ENCODE measurements around the gene NFKB1. TPM values are rescaled to one million over a fixed set of nuclear protein-coding genes. Genes with fewer than 3 reads are reported as not detected.

NFKB1 gene
- total and polyA plus RNA-seq, 8 donors: 9.6 to 36.5 (median 21.2) TPM

- no peaks in the 10 kb centered on the region for H3K27me3 ChIP-seq
- 83 to 96% (median 91%) methylated on average over 4 of the region's 4 CpGs for WGBS, 5 donors
- intact Hi-C loops (cut with DNase I; ENCODE audit: low total_unique reads): loop anchor here (10.0 kb wide), 2 partner anchors 170 to 380 kb away; no protein-coding TSS in a partner anchor
Observed at GRCh38 chr4:102624505-102624904, 123.3 kb downstream of the NFKB1 start.

DNA sequence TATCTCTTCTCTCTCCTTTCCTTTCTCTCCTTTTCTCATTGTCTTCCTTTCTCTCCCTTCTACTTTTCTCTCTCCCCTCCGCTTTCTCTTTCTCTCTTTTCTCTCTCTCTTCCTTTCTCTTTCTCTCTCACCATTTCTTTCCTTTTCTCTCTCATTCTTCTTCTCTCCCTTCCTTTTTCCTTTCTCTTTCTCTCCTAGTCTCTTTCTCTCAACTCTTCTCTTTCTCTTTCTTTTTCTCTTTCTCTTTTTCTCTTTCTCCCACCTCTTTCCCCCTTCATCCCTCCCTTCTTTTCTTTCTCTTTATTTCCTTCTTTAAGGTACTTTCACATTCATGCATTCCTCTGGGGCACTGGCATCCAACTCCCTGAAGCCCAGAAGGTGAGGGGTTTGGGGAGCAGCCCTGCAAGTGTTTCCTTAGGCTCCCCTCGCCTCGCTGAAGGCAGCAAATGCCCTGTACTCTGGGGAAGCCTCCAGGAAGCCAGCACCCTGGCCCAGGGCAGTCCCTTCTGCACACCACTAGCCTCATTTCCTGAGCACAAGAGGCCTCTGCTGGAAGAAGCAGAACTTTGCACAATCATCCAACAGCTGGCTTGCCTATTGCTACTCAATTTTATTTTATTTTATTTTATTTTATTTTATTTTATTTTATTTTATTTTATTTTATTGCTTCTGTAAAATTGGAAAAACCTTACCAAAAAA is 124.2 kb downstream of the NFKB1 start:
- DNase-seq: peak; percentile 54 to 60
- Histone ChIP-seq H3K36me3 (no peaks in the 10 kb centered on the region), H3K4me3 (no peak overlapping the region), H3K27me3 (no peaks in the 10 kb centered on the region), H3K4me1 (peaks cover 7 to 32% (median 10%) of the 10 kb centered on the region in 4 donors), H3K27ac (no peak overlapping the region), H3K9me3 (no peaks in the 10 kb centered on the region)
- intact Hi-C loops (cut with DNase I; ENCODE audit: low total_unique reads): loop anchor here (10.0 kb wide), 2 partner anchors 171 to 379 kb away; no protein-coding TSS in a partner anchor
- 44 to 66% (median 56%) methylated on average over 3 of the region's 3 CpGs for WGBS, 5 donors
- TF ChIP-seq, protein P1, sequence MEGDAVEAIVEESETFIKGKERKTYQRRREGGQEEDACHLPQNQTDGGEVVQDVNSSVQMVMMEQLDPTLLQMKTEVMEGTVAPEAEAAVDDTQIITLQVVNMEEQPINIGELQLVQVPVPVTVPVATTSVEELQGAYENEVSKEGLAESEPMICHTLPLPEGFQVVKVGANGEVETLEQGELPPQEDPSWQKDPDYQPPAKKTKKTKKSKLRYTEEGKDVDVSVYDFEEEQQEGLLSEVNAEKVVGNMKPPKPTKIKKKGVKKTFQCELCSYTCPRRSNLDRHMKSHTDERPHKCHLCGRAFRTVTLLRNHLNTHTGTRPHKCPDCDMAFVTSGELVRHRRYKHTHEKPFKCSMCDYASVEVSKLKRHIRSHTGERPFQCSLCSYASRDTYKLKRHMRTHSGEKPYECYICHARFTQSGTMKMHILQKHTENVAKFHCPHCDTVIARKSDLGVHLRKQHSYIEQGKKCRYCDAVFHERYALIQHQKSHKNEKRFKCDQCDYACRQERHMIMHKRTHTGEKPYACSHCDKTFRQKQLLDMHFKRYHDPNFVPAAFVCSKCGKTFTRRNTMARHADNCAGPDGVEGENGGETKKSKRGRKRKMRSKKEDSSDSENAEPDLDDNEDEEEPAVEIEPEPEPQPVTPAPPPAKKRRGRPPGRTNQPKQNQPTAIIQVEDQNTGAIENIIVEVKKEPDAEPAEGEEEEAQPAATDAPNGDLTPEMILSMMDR (IDR thresholded peaks at IDR 0.05): peak in 2 of 7 experiments; percentile 27 to 44
- no peak for TF ChIP-seq EP300 (IDR thresholded peaks at IDR 0.05)

More at GRCh38 chr4:102624505-102624904, 123.3 kb downstream of the NFKB1 start:
- H3K27ac ChIP-seq: no peak overlapping the region
- no peak overlapping the region for H3K4me3 ChIP-seq
- DNase-seq: no peak
- H3K9me3 ChIP-seq: no peaks in the 10 kb centered on the region
- peaks cover 8 to 39% (median 13%) of the 10 kb centered on the region in 4 donors for H3K4me1 ChIP-seq
- TF ChIP-seq, protein P1 (IDR thresholded peaks at IDR 0.05): no peak
- TF ChIP-seq POLR2AphosphoS5 (IDR thresholded peaks at IDR 0.05): no peak
- H3K36me3 ChIP-seq: no peaks in the 10 kb centered on the region

DNA sequence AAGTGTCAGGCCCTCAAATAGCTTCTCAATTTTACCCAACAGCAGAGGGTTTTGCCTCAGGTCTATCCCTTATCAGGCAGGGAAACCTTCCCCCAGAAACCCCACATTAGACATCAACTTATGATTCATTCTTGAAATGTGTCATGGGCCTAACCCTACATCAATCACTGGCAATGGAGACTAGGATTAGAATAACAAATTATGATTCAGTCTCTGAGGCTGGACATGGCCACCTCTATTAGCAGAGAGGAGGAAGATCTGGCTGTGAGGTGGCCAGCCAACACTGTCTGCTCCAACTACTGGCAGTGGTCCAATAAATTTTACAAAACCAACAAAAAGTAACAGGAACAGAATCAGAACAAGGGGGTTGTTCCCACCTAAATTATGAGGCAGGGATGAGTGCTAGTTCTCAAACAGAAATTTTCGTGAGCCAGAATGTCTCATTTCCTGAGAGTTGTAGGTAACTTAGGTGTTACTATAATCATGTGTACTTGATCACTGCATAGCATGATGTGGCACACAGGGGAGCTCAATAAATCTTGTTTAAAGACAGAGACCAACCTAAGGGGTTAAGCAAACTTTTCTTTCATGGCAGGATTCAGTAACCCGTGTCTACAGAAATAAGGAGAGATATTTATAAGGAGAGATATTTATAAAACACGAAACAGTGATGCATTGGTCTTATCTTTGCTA is 126.8 kb downstream of the NFKB1 start:
- H3K9me3 ChIP-seq: no peaks in the 10 kb centered on the region
- DNase-seq: no peak
- intact Hi-C loops (cut with DNase I; ENCODE audit: low total_unique reads): loop anchor here (10.0 kb wide), 2 partner anchors 173 to 377 kb away; no protein-coding TSS in a partner anchor
- no peak overlapping the region for H3K4me3 ChIP-seq
- H3K4me1 ChIP-seq: peaks cover 0 to 26% (median 0%) of the 10 kb centered on the region in 4 donors
- TF ChIP-seq POLR2AphosphoS5 (IDR thresholded peaks at IDR 0.05) (peak in 1 of 3 donors; percentile 26), POLR2A (IDR thresholded peaks at IDR 0.05) (no peak)
- 46 to 58% (median 56%) methylated on average over 3 of the region's 3 CpGs for WGBS, 5 donors
- H3K36me3 ChIP-seq: peaks cover 3 to 20% (median 16%) of the 10 kb centered on the region in 4 donors
- H3K27ac ChIP-seq: no peak overlapping the region
- no peaks in the 10 kb centered on the region for H3K27me3 ChIP-seq

DNA sequence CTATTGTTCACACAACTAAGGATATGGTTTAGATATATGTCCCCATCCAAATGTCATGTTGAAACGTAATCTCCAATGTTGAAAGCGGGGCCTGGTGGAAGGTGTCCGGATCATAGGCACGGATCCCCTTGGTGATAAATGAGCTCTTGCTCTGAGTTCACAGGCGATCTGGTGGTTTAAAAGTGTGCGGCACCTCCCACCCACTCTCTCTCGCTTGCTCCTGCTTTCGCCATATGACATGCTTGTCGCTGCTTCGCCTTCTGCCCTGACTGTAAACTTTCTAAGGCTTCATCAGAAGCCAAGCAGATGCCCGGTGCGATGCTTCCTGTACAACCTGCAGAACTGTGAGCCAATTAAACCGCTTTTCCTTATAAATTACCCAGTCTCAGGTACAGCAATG is 128.5 kb downstream of the NFKB1 start:
- TF ChIP-seq, protein P1 (IDR thresholded peaks at IDR 0.05): no peak
- TF ChIP-seq POLR2AphosphoS5 (IDR thresholded peaks at IDR 0.05) (no peak), POLR2A (IDR thresholded peaks at IDR 0.05) (no peak), EP300 (IDR thresholded peaks at IDR 0.05) (no peak)
- intact Hi-C loops (cut with DNase I; ENCODE audit: low total_unique reads): loop anchor here (10.0 kb wide), 2 partner anchors 175 to 375 kb away; no protein-coding TSS in a partner anchor
- Histone ChIP-seq H3K9me3 (no peaks in the 10 kb centered on the region), H3K36me3 (peaks cover 3 to 30% (median 27%) of the 10 kb centered on the region in 4 donors), H3K4me1 (peaks cover 0 to 26% (median 0%) of the 10 kb centered on the region in 4 donors), H3K27ac (no peak overlapping the region), H3K27me3 (no peaks in the 10 kb centered on the region), H3K4me3 (no peak overlapping the region)
- 86 to 92% (median 91%) methylated on average over 13 of the region's 13 CpGs for WGBS, 5 donors
- DNase-seq: no peak
